H9 (cell line): ENCODE data around the gene SNORC. TPM values are rescaled to one million over a fixed set of nuclear protein-coding genes. Genes with fewer than 3 reads are reported as not detected.

ENCODE experiments used
- DNase-seq: peaks from one replicate; pipeline ENCODE4 v3.0.0-alpha.2; 2017
- H2AFZ ChIP-seq: one replicate; pipeline ENCODE4 v1.6.1; 2013; ENCODE audit warnings: mild to moderate bottlenecking, low read length, control low read depth, moderate library complexity
- H2AK5ac ChIP-seq: 2 replicates; pipeline ENCODE4 v1.6.1; 2013; ENCODE audit warnings: low read length, control low read depth, mixed read lengths; ENCODE audit not compliant: insufficient read length
- H2BK120ac ChIP-seq: one replicate; pipeline ENCODE4 v1.6.1; 2013; ENCODE audit warnings: low read depth, mild to moderate bottlenecking, low read length, control low read depth, inconsistent platforms; ENCODE audit not compliant: poor library complexity, severe bottlenecking
- H2BK12ac ChIP-seq: 2 replicates; pipeline ENCODE4 v1.6.1; 2013; ENCODE audit warnings: low read length, control low read depth, mixed read lengths, low read depth; ENCODE audit not compliant: insufficient read length
- H2BK15ac ChIP-seq: 2 replicates; pipeline ENCODE4 v1.6.1; 2013; ENCODE audit warnings: low read depth, low read length, control low read depth
- H2BK20ac ChIP-seq: one replicate; pipeline ENCODE4 v1.6.1; 2013; ENCODE audit warnings: low read depth, mild to moderate bottlenecking, low read length, control low read depth, inconsistent platforms; ENCODE audit not compliant: poor library complexity, severe bottlenecking
- H2BK5ac ChIP-seq: 2 replicates; pipeline ENCODE4 v1.6.1; 2013; ENCODE audit warnings: low read length, control low read depth, mixed read lengths; ENCODE audit not compliant: insufficient read length
- H3K14ac ChIP-seq: 2 replicates; pipeline ENCODE4 v1.6.1; 2013; ENCODE audit warnings: low read length, control low read depth; ENCODE audit not compliant: insufficient read depth
- H3K18ac ChIP-seq: 2 replicates; pipeline ENCODE4 v1.6.1; 2013; ENCODE audit warnings: low read depth, mild to moderate bottlenecking, mixed read lengths, low read length, control low read depth; ENCODE audit not compliant: insufficient read length
- H3K23ac ChIP-seq: 2 replicates; pipeline ENCODE4 v1.6.1; 2013; ENCODE audit warnings: low read length, control low read depth, mixed read lengths, low read depth; ENCODE audit not compliant: insufficient read length
- H3K23me2 ChIP-seq: 2 replicates; pipeline ENCODE4 v1.6.1; 2013; ENCODE audit warnings: low read depth, mild to moderate bottlenecking, mixed read lengths, low read length, control low read depth; ENCODE audit not compliant: insufficient read length, poor library complexity, severe bottlenecking
- H3K27ac ChIP-seq: 2 replicates; pipeline ENCODE4 v1.5.1; 2013; ENCODE audit warnings: low read length, control low read depth, mixed read lengths, low read depth; ENCODE audit not compliant: insufficient read length
- H3K27me3 ChIP-seq: 2 replicates; pipeline ENCODE4 v1.6.1; 2013; ENCODE audit warnings: low read length, control low read depth, inconsistent platforms; ENCODE audit not compliant: insufficient read depth
- H3K4ac ChIP-seq: 2 replicates; pipeline ENCODE4 v1.6.1; 2013; ENCODE audit warnings: low read depth, mild to moderate bottlenecking, control low read depth, inconsistent platforms, low read length, moderate library complexity
- H3K4me1 ChIP-seq: 2 replicates; pipeline ENCODE4 v1.6.1; 2013; ENCODE audit warnings: low read length, control low read depth, inconsistent platforms; ENCODE audit not compliant: insufficient read depth
- H3K4me2 ChIP-seq: 2 replicates; pipeline ENCODE4 v1.6.1; 2013; ENCODE audit warnings: low read length, control low read depth, mixed read lengths; ENCODE audit not compliant: insufficient read length, insufficient read depth
- H3K56ac ChIP-seq: 2 replicates; pipeline ENCODE4 v1.6.1; 2013; ENCODE audit warnings: low read depth, mild to moderate bottlenecking, mixed read lengths, low read length, control low read depth; ENCODE audit not compliant: insufficient read length
- H3K79me1 ChIP-seq: 2 replicates; pipeline ENCODE4 v1.6.1; 2013; ENCODE audit warnings: low read depth, mild to moderate bottlenecking, moderate library complexity, low read length, control low read depth, inconsistent platforms; ENCODE audit not compliant: insufficient read depth, poor library complexity, severe bottlenecking
- H3K79me2 ChIP-seq: 2 replicates; pipeline ENCODE4 v1.6.1; 2013; ENCODE audit warnings: low read length, control low read depth, inconsistent platforms; ENCODE audit not compliant: insufficient read depth
- H3K9ac ChIP-seq: 2 replicates; pipeline ENCODE4 v1.6.1; 2013; ENCODE audit warnings: low read length, control low read depth, mixed read lengths; ENCODE audit not compliant: insufficient read length; ENCODE audit errors: extremely low read depth
- H3K9me3 ChIP-seq: one replicate; pipeline ENCODE4 v1.6.1; 2013; ENCODE audit warnings: low read depth, low read length, inconsistent platforms; ENCODE audit not compliant: control insufficient read depth
- H3T11ph ChIP-seq: one replicate; pipeline ENCODE4 v1.6.1; 2013; ENCODE audit warnings: mild to moderate bottlenecking, low read length, control low read depth, inconsistent platforms
- H4K20me1 ChIP-seq: one replicate; pipeline ENCODE4 v1.6.1; 2013; ENCODE audit not compliant: control insufficient read depth, insufficient read length, insufficient read depth
- H4K5ac ChIP-seq: 2 replicates; pipeline ENCODE4 v1.6.1; 2013; ENCODE audit warnings: low read depth, mild to moderate bottlenecking, mixed read lengths, low read length, control low read depth; ENCODE audit not compliant: insufficient read length
- H4K8ac ChIP-seq: replicated peaks from 2 replicates; pipeline ENCODE4 v1.6.1; 2013; ENCODE audit warnings: low read length, control low read depth, mixed read lengths, low read depth; ENCODE audit not compliant: insufficient read length
- H4K91ac ChIP-seq: 2 replicates; pipeline ENCODE4 v1.6.1; 2013; ENCODE audit warnings: low read depth, mild to moderate bottlenecking, moderate library complexity, mixed read lengths, low read length, control low read depth; ENCODE audit not compliant: insufficient read length
- H3K27ac Mint-ChIP-seq, 3 experiments: 2 replicates in 2 of 3; 3 replicates in 1 of 3; pipeline ENCODE4 v1.8.0; 2020 to 2021; ENCODE audit warnings: mixed read lengths in 3 of 3, mild to moderate bottlenecking in 1 of 3, moderate library complexity in 1 of 3
- H3K27me3 Mint-ChIP-seq: 2 replicates; pipeline ENCODE4 v1.8.0; 2021; ENCODE audit warnings: low read depth, mild to moderate bottlenecking, moderate library complexity, mixed read lengths
- H3K36me3 Mint-ChIP-seq, 3 experiments: 2 replicates in 2 of 3; 3 replicates in 1 of 3; pipeline ENCODE4 v1.8.0; 2020 to 2021; ENCODE audit warnings: low read depth in 3 of 3, mixed read lengths in 3 of 3; ENCODE audit not compliant: insufficient read depth in 1 of 3
- H3K4me1 Mint-ChIP-seq, 2 experiments: 2 replicates each; pipeline ENCODE4 v1.8.0; 2020; ENCODE audit warnings: mixed read lengths in 2 of 2
- H3K4me3 Mint-ChIP-seq, 2 experiments: 2 replicates in 1 of 2; 3 replicates in 1 of 2; pipeline ENCODE4 v1.8.0; 2020 to 2021; ENCODE audit warnings: mild to moderate bottlenecking in 2 of 2, mixed read lengths in 2 of 2, moderate library complexity in 1 of 2
- H3K9me3 Mint-ChIP-seq, 2 experiments: 2 replicates in 1 of 2; 3 replicates in 1 of 2; pipeline ENCODE4 v1.8.0; 2020; ENCODE audit warnings: mild to moderate bottlenecking in 2 of 2, mixed read lengths in 2 of 2, moderate library complexity in 1 of 2
- CTCF ChIP-seq: fragments of 200-600 bp; sonication (generic); conservative IDR thresholded peaks from 3 replicates; pipeline ENCODE4 v1.8.0; 2021; ENCODE audit warnings: antibody characterized with exemption, mild to moderate bottlenecking
- WGBS: extraction: QIAGEN DNeasy Blood & Tissue Kit; methylation state at CpG from one replicate; pipeline ENCODE4 v1.1.7; 2013; ENCODE audit warnings: missing lambda C conversion rate, low lambda C conversion rate, mixed read lengths; ENCODE audit not compliant: insufficient read length; ENCODE audit errors: extremely low coverage; 5-methylcytosine and 5-hydroxymethylcytosine counted together
- total RNA-seq: library from RNA; stranded (reverse); gene quantifications from 2 replicates; pipeline ENCODE4 v1.2.1, GENCODE V29; 2021

SNORC gene
- total RNA-seq, 1 experiment from 2014 or later, result 1.1 TPM

DNA sequence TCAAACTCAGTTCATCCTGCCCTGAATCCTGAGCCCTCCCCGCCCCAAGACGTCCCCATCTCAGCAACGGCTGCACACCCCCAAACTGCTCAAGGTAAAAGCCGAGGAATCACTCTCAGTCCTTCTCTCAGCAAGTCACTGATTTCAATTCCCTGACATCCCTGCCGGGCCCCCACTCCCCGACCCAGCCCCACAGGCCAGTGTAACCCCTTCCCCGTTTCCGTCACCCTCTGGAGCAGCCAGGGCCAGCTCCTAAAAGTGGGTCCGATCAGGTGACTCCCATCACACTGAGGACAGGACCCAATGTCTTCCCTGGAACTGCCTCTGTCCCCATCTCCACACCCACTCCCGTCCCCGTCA, 20.5 kb downstream of the SNORC start:
- Histone ChIP-seq H4K91ac (no peak overlapping the region), H3K14ac (no peak overlapping the region), H2AK5ac (no peak overlapping the region), H3K79me1 (no peaks in the 10 kb centered on the region), H3T11ph (no peak overlapping the region), H3K4me1 (no peaks in the 10 kb centered on the region; the same call in 1 of the 2 replicates), H2AFZ (no peak overlapping the region), H3K4ac (no peak overlapping the region), H2BK15ac (no peak overlapping the region), H3K27ac (no peak overlapping the region), H2BK5ac (no peak overlapping the region), H3K27me3 (no peaks in the 10 kb centered on the region), H3K56ac (no peak overlapping the region), H4K8ac (no peak overlapping the region), H3K9me3 (no peaks in the 10 kb centered on the region), H2BK120ac (no peak overlapping the region), H2BK20ac (no peak overlapping the region), H3K23ac (no peak overlapping the region), H3K4me2 (peak overlapping the region; percentile 5), H3K9ac (no peak overlapping the region), H4K5ac (no peak overlapping the region), H4K20me1 (no peaks in the 10 kb centered on the region), H2BK12ac (no peak overlapping the region), H3K23me2 (no peaks in the 10 kb centered on the region), H3K79me2 (no peaks in the 10 kb centered on the region), H3K18ac (no peak overlapping the region)
- no peak for TF ChIP-seq CTCF
- no CpG with 5 or more reads among the region's 11 CpGs for WGBS
- DNase-seq, result no peak
- Mint-ChIP-seq H3K9me3 (peaks cover 0 to 2% of the 10 kb centered on the region in 2 experiments; a peak in 2 of 5 replicates), H3K27ac (peak overlapping the region in 2 of 3 experiments; percentile 56 to 76; a peak in 4 of 7 replicates), H3K27me3 (peaks cover 51% of the 10 kb centered on the region), H3K4me3 (peak overlapping the region; percentile 40 to 45; a peak in 3 of 5 replicates), H3K4me1 (peaks cover 19 to 23% of the 10 kb centered on the region in 2 experiments), H3K36me3 (no peaks in the 10 kb centered on the region; a peak in 1 of 7 replicates)
